DOHH2 (cell line): ENCODE measurements around the gene LANCL3.
A peak's percentile ranks its signal among the peaks of the same experiment; 100 is the strongest.
"Not testable (repeated sequence)": the region's sequence is repeated elsewhere in the genome, so short reads cannot be mapped to it uniquely, and the experiment has no call there.

Experiments
- H3F3A ChIP-seq: fragments of 200-600 bp; sonication (generic), shearing (Covaris generic); 2 replicates; pipeline ENCODE4 v1.6.0; 2016; ENCODE audit warnings: antibody characterized with exemption, mild to moderate bottlenecking; ENCODE audit not compliant: control insufficient read depth, insufficient read depth
- H3K27ac ChIP-seq: fragments of 200-600 bp; sonication (generic); 2 replicates; pipeline ENCODE4 v1.5.1; 2014; ENCODE audit warnings: low read depth, mild to moderate bottlenecking, low read length, moderate library complexity
- H3K27me3 ChIP-seq: fragments of 200-600 bp; sonication (generic); 2 replicates; pipeline ENCODE4 v1.6.1; 2014; ENCODE audit warnings: mild to moderate bottlenecking, low read length, mixed read lengths; ENCODE audit not compliant: control insufficient read depth
- H3K36me3 ChIP-seq: fragments of 200-600 bp; sonication (generic); 2 replicates; pipeline ENCODE4 v1.6.1; 2014; ENCODE audit warnings: mild to moderate bottlenecking, low read length, moderate library complexity, mixed read lengths; ENCODE audit not compliant: control insufficient read depth
- H3K4me1 ChIP-seq: fragments of 200-600 bp; sonication (generic); 2 replicates; pipeline ENCODE4 v1.6.1; 2014; ENCODE audit warnings: mild to moderate bottlenecking, low read length, mixed read lengths; ENCODE audit not compliant: control insufficient read depth
- H3K4me2 ChIP-seq: fragments of 200-600 bp; sonication (generic); 2 replicates; pipeline ENCODE4 v1.6.0; 2014; ENCODE audit warnings: mild to moderate bottlenecking, low read length, moderate library complexity
- H3K4me3 ChIP-seq: fragments of 200-600 bp; sonication (generic); 2 replicates; pipeline ENCODE4 v1.5.1; 2014; ENCODE audit warnings: mild to moderate bottlenecking, low read length, mixed read lengths
- H3K79me2 ChIP-seq: fragments of 200-600 bp; sonication (generic); 2 replicates; pipeline ENCODE4 v1.6.1; 2014; ENCODE audit warnings: mild to moderate bottlenecking, low read length, mixed read lengths; ENCODE audit not compliant: control insufficient read depth
- H3K9me2 ChIP-seq: fragments of 200-600 bp; sonication (generic); replicated peaks from 2 replicates; pipeline ENCODE4 v1.6.1; 2014; ENCODE audit warnings: mild to moderate bottlenecking, low read length, mixed read lengths; ENCODE audit not compliant: control insufficient read depth
- H3K9me3 ChIP-seq: fragments of 200-600 bp; sonication (generic); 2 replicates; pipeline ENCODE4 v1.6.1; 2014; ENCODE audit warnings: antibody characterized with exemption, low read length, mixed read lengths; ENCODE audit not compliant: control insufficient read depth, insufficient read depth
- H4K20me1 ChIP-seq: fragments of 200-600 bp; sonication (generic); 2 replicates; pipeline ENCODE4 v1.6.0; 2014; ENCODE audit warnings: low read depth, mild to moderate bottlenecking, antibody characterized with exemption, low read length, moderate library complexity; ENCODE audit not compliant: control insufficient read depth, insufficient read depth
- CTCF ChIP-seq: fragments of 200-600 bp; sonication (generic); IDR thresholded peaks from one replicate; pipeline ENCODE4 v1.5.1; 2014; ENCODE audit warnings: antibody characterized with exemption, mild to moderate bottlenecking, low read depth, low read length; ENCODE audit not compliant: poor library complexity, severe bottlenecking
- EZH2phosphoT487 ChIP-seq: fragments of 200-600 bp; sonication (generic); IDR thresholded peaks from 2 replicates; pipeline ENCODE4 v1.6.1; 2017; ENCODE audit warnings: borderline replicate concordance, mild to moderate bottlenecking, antibody characterized with exemption, low read length, moderate library complexity, mixed read lengths

Gene LANCL3

GRCh38 chrX:37571426-37572107 is at the start of gene LANCL3:
TSS of gene LANCL3 (plus strand) at chrX:37571661. CDS start at chrX:37571871, 210 bp downstream.
- H3F3A ChIP-seq, H3K27me3 ChIP-seq, H3K9me3 ChIP-seq, H3K36me3 ChIP-seq, H3K9me2 ChIP-seq, H3K27ac ChIP-seq, H4K20me1 ChIP-seq, H3K79me2 ChIP-seq: not testable (repeated sequence)
- H3K4me2 ChIP-seq = peak within 1 kb of the TSS; percentile 60
- peaks cover 15% of the 10 kb centered on the region for H3K4me1 ChIP-seq
- peak within 1 kb of the TSS; percentile 51 for H3K4me3 ChIP-seq

- not testable (repeated sequence) for H3K4me1 ChIP-seq, H3K27ac ChIP-seq, H3K4me2 ChIP-seq, H3K4me3 ChIP-seq, H3K79me2 ChIP-seq, H3K9me2 ChIP-seq, H3K36me3 ChIP-seq, H4K20me1 ChIP-seq, H3K27me3 ChIP-seq, H3F3A ChIP-seq, H3K9me3 ChIP-seq
Observed at GRCh38 chrX:37523673-37524072, 47.8 kb upstream of the LANCL3 start.

DNA sequence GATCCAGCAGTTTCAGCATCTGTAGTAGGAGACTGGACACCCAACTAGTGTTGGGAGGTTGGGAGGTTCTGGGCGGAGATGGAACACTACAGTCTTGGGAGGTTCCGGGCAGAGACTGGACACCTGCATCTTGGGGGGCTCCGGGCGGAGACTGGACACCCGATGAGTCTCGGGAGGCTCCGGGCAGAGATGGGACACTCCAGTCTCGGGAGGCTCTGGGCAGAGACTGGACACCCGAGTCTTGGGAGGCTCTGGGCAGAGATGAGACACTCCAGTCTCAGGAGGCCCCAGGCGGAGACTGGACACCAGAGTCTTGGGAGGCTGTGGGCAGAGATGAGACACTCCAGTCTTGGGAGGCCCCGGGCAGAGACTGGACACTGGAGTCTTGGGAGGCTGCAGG is 29.5 kb upstream of the LANCL3 start:
- H3K79me2 ChIP-seq = no peaks in the 10 kb centered on the region
- TF ChIP-seq CTCF (no peak), EZH2phosphoT487 (no peak)
- H3K36me3 ChIP-seq = no peaks in the 10 kb centered on the region

DNA sequence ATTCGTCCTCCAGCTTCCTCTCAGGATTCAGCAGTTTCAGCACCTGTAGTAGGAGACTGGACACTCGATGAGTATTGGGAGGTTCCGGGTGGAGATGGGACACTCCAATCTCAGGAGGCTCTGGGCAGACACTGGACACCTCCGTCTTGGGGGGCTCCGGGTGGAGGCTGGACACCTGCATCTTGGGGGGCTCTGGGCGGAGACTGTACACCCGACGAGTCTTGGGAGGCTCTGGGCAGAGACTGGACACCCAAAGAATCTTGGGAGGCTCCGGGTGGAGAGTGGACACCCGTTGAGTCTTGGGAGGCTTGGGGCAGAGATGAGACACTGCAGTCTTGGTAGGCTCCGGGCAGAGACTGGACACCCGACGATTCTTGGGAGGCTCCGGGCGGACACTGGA is 28.7 kb upstream of the LANCL3 start:
- H3F3A ChIP-seq = no peaks in the 10 kb centered on the region
- H3K27ac ChIP-seq = no peak overlapping the region
- no peak overlapping the region for H3K4me3 ChIP-seq
- TF ChIP-seq CTCF (no peak), EZH2phosphoT487 (no peak)
- no peaks in the 10 kb centered on the region for H3K27me3 ChIP-seq
- no peaks in the 10 kb centered on the region for H3K9me3 ChIP-seq
- no peaks in the 10 kb centered on the region for H3K79me2 ChIP-seq
- H3K4me2 ChIP-seq = no peak overlapping the region
- H3K9me2 ChIP-seq = no peaks in the 10 kb centered on the region
- H4K20me1 ChIP-seq = no peaks in the 10 kb centered on the region
- no peaks in the 10 kb centered on the region for H3K36me3 ChIP-seq
- no peaks in the 10 kb centered on the region for H3K4me1 ChIP-seq

More for the DNA sequence above, 29.5 kb upstream of the LANCL3 start:
- no peaks in the 10 kb centered on the region for H4K20me1 ChIP-seq
- H3K4me3 ChIP-seq = no peak overlapping the region
- no peaks in the 10 kb centered on the region for H3K27me3 ChIP-seq
- H3K27ac ChIP-seq = no peak overlapping the region
- no peaks in the 10 kb centered on the region for H3K9me2 ChIP-seq
- H3K4me1 ChIP-seq = no peaks in the 10 kb centered on the region
- no peaks in the 10 kb centered on the region for H3F3A ChIP-seq
- H3K4me2 ChIP-seq = no peak overlapping the region
- H3K9me3 ChIP-seq = no peaks in the 10 kb centered on the region
